Retinal pigment epithelial cell (primary cell): ENCODE results near the gene DNAJC12.

ENCODE experiments used
- DNase-seq: peaks from one replicate; pipeline ENCODE4 v3.0.0-alpha.2; 2010; ENCODE audit warnings: low read depth
- H3K4me3 ChIP-seq: 2 replicates; pipeline ENCODE4 v1.5.1; 2011; ENCODE audit warnings: mild to moderate bottlenecking, low read length, control low read depth, moderate library complexity
- CTCF ChIP-seq: conservative IDR thresholded peaks from 2 replicates; pipeline ENCODE4 v1.5.1; 2011; ENCODE audit warnings: low read depth, low read length, control low read depth, inconsistent platforms

Gene DNAJC12

GRCh38 chr10:67818323-67818722 is 19.7 kb downstream of the DNAJC12 start:
- DNase-seq, result no peak
- no peak overlapping the region for H3K4me3 ChIP-seq

GRCh38 chr10:67816719-67817118 is 21.3 kb downstream of the DNAJC12 start:
- TF ChIP-seq CTCF, result no peak
- no peak for DNase-seq
- H3K4me3 ChIP-seq, result no peak overlapping the region

More at GRCh38 chr10:67818323-67818722, 19.7 kb downstream of the DNAJC12 start:
- TF ChIP-seq CTCF, result no peak

- H3K4me3 ChIP-seq, result no peak overlapping the region
- TF ChIP-seq CTCF, result no peak
- DNase-seq, result no peak
These were observed 22.4 kb downstream of the DNAJC12 start for GRCh38 chr10:67815571-67816059.

- DNase-seq, result no peak
- no peak overlapping the region for H3K4me3 ChIP-seq
- no peak for TF ChIP-seq CTCF
These were observed 26.0 kb downstream of the DNAJC12 start for GRCh38 chr10:67812007-67812406.

- DNase-seq, result no peak
- no peak for TF ChIP-seq CTCF
These were observed 28.9 kb downstream of the DNAJC12 start for GRCh38 chr10:67809107-67809506.

GRCh38 chr10:67808704-67809103 is 29.3 kb downstream of the DNAJC12 start:
- no peak for DNase-seq
- no peak overlapping the region for H3K4me3 ChIP-seq
- TF ChIP-seq CTCF, result no peak

More at GRCh38 chr10:67809107-67809506, 28.9 kb downstream of the DNAJC12 start:
- no peak overlapping the region for H3K4me3 ChIP-seq

GRCh38 chr10:67807855-67808456 is 30.0 kb downstream of the DNAJC12 start:
- TF ChIP-seq CTCF, result no peak
- DNase-seq, result no peak
- no peak overlapping the region for H3K4me3 ChIP-seq
